ENCODE measurements around the gene B3GNT2. TPM values are rescaled to one million over a fixed set of nuclear protein-coding genes. Genes with fewer than 3 reads are reported as not detected.

B3GNT2 gene
- total RNA-seq, 3 donors from 2014 or later = 16.3 to 39.5 (median 25.6) TPM

GRCh38 chr2:62202729-62203128 lies 6.8 kb downstream of the B3GNT2 start:
- no peaks in the 10 kb centered on the region for H3K36me3 ChIP-seq
- H3K4me1 ChIP-seq = no peaks in the 10 kb centered on the region
- no peak overlapping the region for H3K27ac ChIP-seq
- no peaks in the 10 kb centered on the region for H3K27me3 ChIP-seq
- intact Hi-C loops (cut with DNase I; ENCODE audit: low total_unique reads) = no loop called here
- no peaks in the 10 kb centered on the region for H3K9me3 ChIP-seq
- DNase-seq (ENCODE audit: low spot score in 2 of 2) = no peak
- no peak overlapping the region for H3K4me3 ChIP-seq
- no peak for TF ChIP-seq POLR2AphosphoS5 (IDR thresholded peaks at IDR 0.05)
- no peak for TF ChIP-seq POLR2A (IDR thresholded peaks at IDR 0.05)
- TF ChIP-seq, protein P1, sequence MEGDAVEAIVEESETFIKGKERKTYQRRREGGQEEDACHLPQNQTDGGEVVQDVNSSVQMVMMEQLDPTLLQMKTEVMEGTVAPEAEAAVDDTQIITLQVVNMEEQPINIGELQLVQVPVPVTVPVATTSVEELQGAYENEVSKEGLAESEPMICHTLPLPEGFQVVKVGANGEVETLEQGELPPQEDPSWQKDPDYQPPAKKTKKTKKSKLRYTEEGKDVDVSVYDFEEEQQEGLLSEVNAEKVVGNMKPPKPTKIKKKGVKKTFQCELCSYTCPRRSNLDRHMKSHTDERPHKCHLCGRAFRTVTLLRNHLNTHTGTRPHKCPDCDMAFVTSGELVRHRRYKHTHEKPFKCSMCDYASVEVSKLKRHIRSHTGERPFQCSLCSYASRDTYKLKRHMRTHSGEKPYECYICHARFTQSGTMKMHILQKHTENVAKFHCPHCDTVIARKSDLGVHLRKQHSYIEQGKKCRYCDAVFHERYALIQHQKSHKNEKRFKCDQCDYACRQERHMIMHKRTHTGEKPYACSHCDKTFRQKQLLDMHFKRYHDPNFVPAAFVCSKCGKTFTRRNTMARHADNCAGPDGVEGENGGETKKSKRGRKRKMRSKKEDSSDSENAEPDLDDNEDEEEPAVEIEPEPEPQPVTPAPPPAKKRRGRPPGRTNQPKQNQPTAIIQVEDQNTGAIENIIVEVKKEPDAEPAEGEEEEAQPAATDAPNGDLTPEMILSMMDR (IDR thresholded peaks at IDR 0.05) = no peak

DNA sequence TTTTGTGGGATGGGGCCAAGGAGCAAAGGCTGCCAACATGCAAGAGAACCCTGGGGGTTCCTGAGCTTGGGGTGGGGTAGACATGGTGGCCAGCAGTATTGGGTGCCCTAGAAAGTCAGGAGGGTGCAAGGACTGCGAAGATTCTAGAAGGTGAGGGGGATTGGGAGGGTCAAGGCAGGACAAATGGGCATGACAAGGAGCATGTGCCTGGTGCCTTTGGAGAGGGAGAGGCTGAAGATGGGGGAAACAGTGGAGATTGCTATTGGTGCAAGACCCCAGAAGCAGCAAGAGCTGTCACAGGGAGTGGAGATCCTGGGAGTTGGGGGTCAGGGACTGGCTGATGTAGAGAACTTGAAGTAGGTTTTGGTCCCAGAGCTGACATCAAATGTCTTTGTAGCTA lies 7.5 kb downstream of the B3GNT2 start:
- H3K27me3 ChIP-seq = no peaks in the 10 kb centered on the region
- H3K9me3 ChIP-seq = no peaks in the 10 kb centered on the region
- H3K4me3 ChIP-seq = no peak overlapping the region
- no peaks in the 10 kb centered on the region for H3K4me1 ChIP-seq
- intact Hi-C loops (cut with DNase I; ENCODE audit: low total_unique reads) = no loop called here
- no peak for DNase-seq (ENCODE audit: low spot score in 2 of 2)
- no peaks in the 10 kb centered on the region for H3K36me3 ChIP-seq
- no peak for TF ChIP-seq POLR2A (IDR thresholded peaks at IDR 0.05)
- no peak for TF ChIP-seq POLR2AphosphoS5 (IDR thresholded peaks at IDR 0.05)
- TF ChIP-seq, protein P1 (IDR thresholded peaks at IDR 0.05) = no peak
- no peak overlapping the region for H3K27ac ChIP-seq

DNA sequence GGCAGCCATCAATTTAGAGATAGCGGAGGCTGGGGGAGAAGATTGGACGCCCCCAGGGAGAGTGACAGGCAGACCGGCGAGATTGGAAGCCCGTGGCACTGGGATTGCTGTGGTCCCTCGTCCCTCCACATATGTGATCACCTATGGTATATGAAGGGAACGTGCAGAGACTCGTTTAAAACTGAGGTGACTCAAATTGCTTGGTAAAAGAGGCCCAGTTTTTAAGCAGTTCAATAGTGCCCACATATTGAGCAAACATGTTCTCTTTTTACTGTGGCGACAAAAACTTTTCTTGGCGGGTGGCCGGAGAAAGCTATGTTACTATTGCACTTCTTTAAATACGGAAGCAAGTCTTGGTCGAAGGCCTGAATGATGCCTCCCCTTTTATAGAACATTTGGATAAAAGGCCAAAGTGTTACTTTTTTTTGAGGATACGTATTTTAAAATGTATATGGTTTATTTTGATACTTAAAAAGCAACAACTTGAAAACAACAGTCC lies 9.1 kb downstream of the B3GNT2 start:
- Histone ChIP-seq H3K4me3 (no peak overlapping the region), H3K27ac (no peak overlapping the region), H3K4me1 (no peaks in the 10 kb centered on the region), H3K36me3 (no peaks in the 10 kb centered on the region), H3K9me3 (no peaks in the 10 kb centered on the region), H3K27me3 (no peaks in the 10 kb centered on the region)
- intact Hi-C loops (cut with DNase I; ENCODE audit: low total_unique reads) = no loop called here
- TF ChIP-seq, protein P1 (IDR thresholded peaks at IDR 0.05) = no peak
- TF ChIP-seq POLR2A (IDR thresholded peaks at IDR 0.05) (no peak), POLR2AphosphoS5 (IDR thresholded peaks at IDR 0.05) (no peak)
- DNase-seq (ENCODE audit: low spot score in 2 of 2) = no peak

DNA sequence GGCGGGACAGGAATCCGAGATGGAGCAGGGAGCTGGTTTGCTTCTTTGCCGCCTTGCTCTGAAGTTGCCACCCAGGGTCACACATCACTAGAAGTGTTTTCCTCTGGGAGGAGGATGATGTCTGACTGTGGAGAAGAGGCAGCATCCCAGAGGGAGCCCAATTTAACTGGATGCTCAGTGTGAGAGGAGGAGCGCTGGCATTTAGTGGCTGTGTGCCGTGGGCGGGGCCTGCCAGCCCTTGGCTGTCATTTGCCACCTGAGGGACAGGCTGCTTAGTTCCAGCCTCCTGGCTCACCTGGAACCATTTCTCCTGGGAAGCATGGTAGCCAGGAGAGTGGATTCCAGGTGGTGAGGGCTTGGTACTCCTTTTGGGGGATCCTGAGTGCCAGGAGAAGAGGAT lies 9.6 kb downstream of the B3GNT2 start:
- DNase-seq (ENCODE audit: low spot score in 2 of 2) = no peak
- Histone ChIP-seq H3K9me3 (no peaks in the 10 kb centered on the region), H3K27me3 (no peaks in the 10 kb centered on the region), H3K4me1 (no peaks in the 10 kb centered on the region), H3K4me3 (no peak overlapping the region), H3K36me3 (no peaks in the 10 kb centered on the region), H3K27ac (peak overlapping the region; percentile 18 to 42)
- intact Hi-C loops (cut with DNase I; ENCODE audit: low total_unique reads) = no loop called here
- TF ChIP-seq, protein P1 (IDR thresholded peaks at IDR 0.05) = no peak
- TF ChIP-seq POLR2AphosphoS5 (IDR thresholded peaks at IDR 0.05) (no peak), POLR2A (IDR thresholded peaks at IDR 0.05) (no peak)

DNA sequence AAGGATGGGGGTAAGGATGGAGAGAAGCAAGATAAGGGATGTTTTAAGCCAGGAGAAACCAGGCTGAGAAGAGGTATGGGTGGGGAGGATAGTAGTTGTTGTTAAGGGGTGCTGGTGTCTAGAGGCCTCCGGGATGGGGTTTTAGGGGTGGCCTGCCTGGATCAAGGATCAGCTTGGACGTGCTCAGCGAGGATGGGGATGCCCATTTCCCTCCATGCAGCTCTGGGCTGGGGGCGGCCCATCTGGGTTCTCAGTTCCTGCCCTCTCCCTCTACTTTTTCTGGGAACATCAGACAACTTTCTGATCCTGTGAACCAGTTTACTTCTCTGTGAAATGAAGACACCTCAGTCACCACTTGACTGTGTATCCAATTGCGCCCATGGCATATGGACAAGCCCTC lies 10.1 kb downstream of the B3GNT2 start:
- Histone ChIP-seq H3K27ac (peak overlapping the region in 1 of 2 donors; percentile 42), H3K9me3 (no peaks in the 10 kb centered on the region), H3K36me3 (no peaks in the 10 kb centered on the region), H3K4me1 (no peaks in the 10 kb centered on the region), H3K27me3 (no peaks in the 10 kb centered on the region), H3K4me3 (no peak overlapping the region)
- intact Hi-C loops (cut with DNase I; ENCODE audit: low total_unique reads) = no loop called here
- TF ChIP-seq POLR2AphosphoS5 (IDR thresholded peaks at IDR 0.05) (no peak), POLR2A (IDR thresholded peaks at IDR 0.05) (no peak)
- TF ChIP-seq, protein P1 (IDR thresholded peaks at IDR 0.05) = no peak
- no peak for DNase-seq (ENCODE audit: low spot score in 2 of 2)

Measured in breast epithelium (tissue), 4 donors.